NT2/D1 (cell line): ENCODE measurements around the gene NAB1.

Source experiments
- DNase-seq: peaks from one replicate; pipeline ENCODE4 v3.0.0-alpha.2; 2011; ENCODE audit warnings: low read depth, low spot score
- H3K27me3 ChIP-seq: 2 replicates; pipeline ENCODE4 v1.6.0; 2011; ENCODE audit warnings: mild to moderate bottlenecking; ENCODE audit not compliant: insufficient read length, insufficient read depth
- H3K36me3 ChIP-seq: 2 replicates; pipeline ENCODE4 v1.6.1; 2011; ENCODE audit warnings: mild to moderate bottlenecking, low read length, mixed read lengths; ENCODE audit not compliant: insufficient read depth, insufficient read length
- H3K4me1 ChIP-seq: 2 replicates; pipeline ENCODE4 v1.5.1; 2011; ENCODE audit not compliant: insufficient read depth, insufficient read length
- H3K4me3 ChIP-seq: 2 replicates; pipeline ENCODE4 v1.5.1; 2011; ENCODE audit warnings: low read depth; ENCODE audit not compliant: insufficient read length
- H3K9ac ChIP-seq: 2 replicates; pipeline ENCODE4 v1.6.0; 2011; ENCODE audit warnings: low read depth; ENCODE audit not compliant: insufficient read length
- H3K9me3 ChIP-seq: 2 replicates; pipeline ENCODE4 v1.5.1; 2011; ENCODE audit warnings: mild to moderate bottlenecking, low read length; ENCODE audit not compliant: insufficient read depth
- SUZ12 ChIP-seq: IDR thresholded peaks from 2 replicates; pipeline ENCODE4 v1.6.1; 2011; ENCODE audit not compliant: insufficient read length, insufficient read depth; ENCODE audit errors: extremely low read depth
- YY1 ChIP-seq: IDR thresholded peaks from 2 replicates; pipeline ENCODE4 v1.6.1; 2011; ENCODE audit not compliant: insufficient read length, insufficient read depth
- ZNF274 ChIP-seq: IDR thresholded peaks from 2 replicates; pipeline ENCODE4 v1.6.1; 2011; ENCODE audit warnings: mild to moderate bottlenecking, low read depth, low read length

The NAB1 gene

GRCh38 chr2:190615555-190616200, 33.2 kb upstream of the NAB1 start:
- TF ChIP-seq SUZ12, result no peak
- no peak for TF ChIP-seq ZNF274
- TF ChIP-seq YY1, result no peak
- no peak overlapping the region for H3K4me3 ChIP-seq
- DNase-seq, result peak; percentile 70
- no peaks in the 10 kb centered on the region for H3K9me3 ChIP-seq
- H3K27me3 ChIP-seq, result no peaks in the 10 kb centered on the region
- H3K9ac ChIP-seq, result no peak overlapping the region
- peaks cover 10% of the 10 kb centered on the region for H3K4me1 ChIP-seq
- H3K36me3 ChIP-seq, result no peaks in the 10 kb centered on the region

DNA sequence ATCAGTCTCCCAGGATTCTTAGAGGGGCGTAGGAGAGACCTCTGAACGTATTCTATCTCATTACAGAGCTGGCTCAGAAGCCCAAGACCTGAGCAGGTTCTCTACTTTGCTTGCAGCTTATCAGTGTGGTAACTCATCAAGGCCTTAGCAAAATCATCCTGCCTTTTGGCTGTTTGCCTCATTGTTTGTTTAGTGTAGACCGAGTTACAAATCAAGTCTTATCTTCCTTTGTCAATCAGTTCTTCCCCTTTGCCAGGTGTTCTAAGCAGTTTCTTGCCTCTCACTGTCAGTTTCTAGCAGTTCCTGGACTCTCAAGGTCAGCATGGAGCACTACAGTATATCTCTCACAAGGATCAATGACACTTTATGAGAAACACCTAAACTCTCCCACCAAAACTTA, 30.9 kb upstream of the NAB1 start:
- Histone ChIP-seq H3K9me3 (no peaks in the 10 kb centered on the region), H3K27me3 (no peaks in the 10 kb centered on the region)
- DNase-seq, result no peak

DNA sequence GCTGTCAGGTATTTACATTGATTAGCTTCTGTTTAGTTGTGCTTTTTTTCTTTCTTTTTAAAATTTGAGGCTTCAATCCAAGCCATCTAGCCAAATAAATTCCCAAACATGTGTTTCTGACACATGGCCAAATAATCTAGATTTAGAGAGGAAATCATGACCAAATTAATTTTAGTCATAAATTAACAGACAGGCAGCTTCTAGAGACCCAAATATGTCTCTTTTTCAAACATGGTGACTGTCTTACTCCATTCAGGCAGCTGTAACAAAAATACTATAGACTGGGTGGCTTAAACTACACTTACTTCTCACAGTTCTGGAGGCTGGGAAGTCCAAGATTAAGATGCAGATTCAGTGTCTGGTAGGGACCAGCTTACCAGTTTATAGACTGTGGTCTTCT, 23.2 kb upstream of the NAB1 start:
- Histone ChIP-seq H3K36me3 (no peaks in the 10 kb centered on the region), H3K27me3 (no peaks in the 10 kb centered on the region), H3K4me1 (no peaks in the 10 kb centered on the region), H3K9ac (no peak overlapping the region), H3K9me3 (no peaks in the 10 kb centered on the region), H3K4me3 (no peak overlapping the region)
- DNase-seq, result no peak
- TF ChIP-seq ZNF274, result no peak
- TF ChIP-seq SUZ12, result no peak
- TF ChIP-seq YY1, result no peak

More for the DNA sequence above, 30.9 kb upstream of the NAB1 start:
- peaks cover 10% of the 10 kb centered on the region for H3K4me1 ChIP-seq
- no peak overlapping the region for H3K9ac ChIP-seq
- TF ChIP-seq YY1 (no peak), ZNF274 (no peak), SUZ12 (no peak)
- H3K36me3 ChIP-seq, result no peaks in the 10 kb centered on the region
- H3K4me3 ChIP-seq, result no peak overlapping the region

DNA sequence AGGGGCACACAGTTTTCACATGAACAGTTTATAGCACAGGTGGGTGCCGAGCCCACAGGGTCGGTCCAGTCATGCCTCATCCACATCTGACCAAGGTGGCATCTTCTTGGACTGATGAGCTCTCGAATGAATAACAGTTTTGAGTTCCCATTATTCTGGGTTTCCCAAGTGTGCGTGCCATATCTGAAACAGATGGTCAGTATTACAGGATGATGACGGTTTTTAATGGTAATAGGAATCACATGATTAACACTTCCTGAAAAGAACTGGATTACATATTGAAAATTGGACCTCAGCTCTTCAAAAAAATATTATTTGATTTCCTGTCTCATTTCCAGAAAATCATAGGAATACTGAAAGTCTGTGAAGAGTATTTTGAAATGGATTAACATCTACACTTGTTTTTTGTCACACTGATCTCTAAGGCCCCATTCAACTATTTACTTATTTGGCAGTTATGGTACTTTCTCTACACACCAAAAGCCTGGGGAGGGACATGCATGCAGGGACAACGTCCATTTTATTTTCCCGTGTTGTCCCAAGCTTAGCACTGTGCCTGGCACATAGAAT, 22.2 kb upstream of the NAB1 start:
- Histone ChIP-seq H3K9ac (no peak overlapping the region), H3K27me3 (no peaks in the 10 kb centered on the region), H3K9me3 (no peaks in the 10 kb centered on the region), H3K4me1 (no peaks in the 10 kb centered on the region), H3K36me3 (no peaks in the 10 kb centered on the region), H3K4me3 (no peak overlapping the region)
- no peak for TF ChIP-seq YY1
- TF ChIP-seq ZNF274, result no peak
- no peak for TF ChIP-seq SUZ12
- DNase-seq, result no peak

GRCh38 chr2:190627448-190628412, 21.2 kb upstream of the NAB1 start:
- TF ChIP-seq ZNF274, result no peak
- TF ChIP-seq SUZ12, result no peak
- no peak for TF ChIP-seq YY1
- Histone ChIP-seq H3K36me3 (no peaks in the 10 kb centered on the region), H3K9me3 (no peaks in the 10 kb centered on the region), H3K27me3 (no peaks in the 10 kb centered on the region), H3K9ac (no peak overlapping the region), H3K4me1 (no peaks in the 10 kb centered on the region), H3K4me3 (no peak overlapping the region)
- DNase-seq, result no peak

GRCh38 chr2:190628591-190629319, 20.1 kb upstream of the NAB1 start:
- Histone ChIP-seq H3K4me3 (no peak overlapping the region), H3K9me3 (no peaks in the 10 kb centered on the region)

More at GRCh38 chr2:190628591-190629319, 20.1 kb upstream of the NAB1 start:
- Histone ChIP-seq H3K27me3 (no peaks in the 10 kb centered on the region), H3K36me3 (no peaks in the 10 kb centered on the region), H3K9ac (no peak overlapping the region), H3K4me1 (no peaks in the 10 kb centered on the region)
- no peak for DNase-seq
- TF ChIP-seq SUZ12, result no peak
- no peak for TF ChIP-seq ZNF274
- no peak for TF ChIP-seq YY1
